ENCODE results near the gene CCDC92. TPM values are rescaled to one million over a fixed set of nuclear protein-coding genes. Genes with fewer than 3 reads are reported as not detected.

The CCDC92 gene
- total RNA-seq, 1 donor from 2014 or later, result 55.1 TPM

GRCh38 chr12:123960029-123960735 is 12.4 kb downstream of the CCDC92 start:
- Mint-ChIP-seq H3K4me3 (ENCODE audit: unreplicated experiment) (no peak overlapping the region), H3K27me3 (ENCODE audit: unreplicated experiment) (no peaks in the 10 kb centered on the region), H3K27ac (ENCODE audit: unreplicated experiment) (no peak overlapping the region), H3K4me1 (ENCODE audit: unreplicated experiment) (peaks cover 20% of the 10 kb centered on the region), H3K9me3 (ENCODE audit: unreplicated experiment) (no peaks in the 10 kb centered on the region), H3K36me3 (ENCODE audit: unreplicated experiment) (peaks cover 7% of the 10 kb centered on the region)
- DNase-seq (ENCODE audit: extremely low spot score, unreplicated experiment), result no peak
- no peak for TF ChIP-seq CTCF (IDR thresholded peaks at IDR 0.05)

DNA sequence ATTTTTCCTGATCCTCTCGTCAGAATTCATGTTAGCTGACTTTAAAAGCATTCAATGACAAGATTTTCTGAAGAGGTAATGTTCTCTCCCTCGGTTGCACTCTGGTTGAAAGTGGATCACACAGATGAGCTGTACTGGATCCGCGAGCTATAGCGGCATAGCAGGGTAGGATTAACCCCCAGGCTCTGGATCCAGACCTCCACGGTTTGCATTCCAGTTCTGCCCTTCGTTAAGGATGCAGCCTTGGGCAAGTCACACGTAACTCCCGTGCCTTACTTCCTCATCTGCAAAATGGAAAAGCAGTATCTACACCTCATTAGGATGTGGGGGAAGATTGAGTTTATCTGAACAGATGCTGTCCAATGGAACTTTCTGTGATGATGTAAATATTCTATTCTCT is 13.8 kb downstream of the CCDC92 start:
- no peak overlapping the region for H3K4me3 Mint-ChIP-seq (ENCODE audit: unreplicated experiment)
- H3K27ac Mint-ChIP-seq (ENCODE audit: unreplicated experiment), result no peak overlapping the region
- no peak for TF ChIP-seq CTCF (IDR thresholded peaks at IDR 0.05)

GRCh38 chr12:123958462-123958861 is 14.2 kb downstream of the CCDC92 start:
- no peaks in the 10 kb centered on the region for H3K9me3 Mint-ChIP-seq (ENCODE audit: unreplicated experiment)
- no peak for TF ChIP-seq CTCF (IDR thresholded peaks at IDR 0.05)
- no peaks in the 10 kb centered on the region for H3K27me3 Mint-ChIP-seq (ENCODE audit: unreplicated experiment)
- no peak overlapping the region for H3K4me3 Mint-ChIP-seq (ENCODE audit: unreplicated experiment)
- peaks cover 20% of the 10 kb centered on the region for H3K4me1 Mint-ChIP-seq (ENCODE audit: unreplicated experiment)
- peaks cover 7% of the 10 kb centered on the region for H3K36me3 Mint-ChIP-seq (ENCODE audit: unreplicated experiment)
- DNase-seq (ENCODE audit: extremely low spot score, unreplicated experiment), result no peak
- H3K27ac Mint-ChIP-seq (ENCODE audit: unreplicated experiment), result no peak overlapping the region

More for the DNA sequence above, 13.8 kb downstream of the CCDC92 start:
- peaks cover 20% of the 10 kb centered on the region for H3K4me1 Mint-ChIP-seq (ENCODE audit: unreplicated experiment)
- no peaks in the 10 kb centered on the region for H3K27me3 Mint-ChIP-seq (ENCODE audit: unreplicated experiment)
- DNase-seq (ENCODE audit: extremely low spot score, unreplicated experiment), result no peak
- no peaks in the 10 kb centered on the region for H3K9me3 Mint-ChIP-seq (ENCODE audit: unreplicated experiment)
- peaks cover 7% of the 10 kb centered on the region for H3K36me3 Mint-ChIP-seq (ENCODE audit: unreplicated experiment)

DNA sequence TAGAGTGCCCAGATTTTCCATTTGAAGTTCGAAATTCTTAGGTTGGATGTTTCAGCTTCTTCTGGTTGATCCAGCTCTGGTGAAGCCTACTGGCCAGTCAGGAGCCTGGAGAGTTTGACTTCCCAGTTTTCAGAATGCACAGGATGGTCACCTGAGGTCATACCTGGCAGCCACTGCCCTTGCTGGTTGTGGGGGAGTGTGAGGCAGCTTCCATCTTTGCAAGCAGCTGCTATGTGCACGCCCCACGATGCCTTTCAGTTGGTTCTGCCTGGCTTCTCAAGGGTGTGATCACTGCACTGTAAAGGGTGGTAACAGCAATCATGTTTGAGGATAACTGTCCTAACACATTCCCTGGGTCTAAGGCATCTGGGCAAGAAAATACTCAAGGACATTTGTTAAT is 15.4 kb downstream of the CCDC92 start:
- H3K4me1 Mint-ChIP-seq (ENCODE audit: unreplicated experiment), result peaks cover 17% of the 10 kb centered on the region
- peaks cover 7% of the 10 kb centered on the region for H3K36me3 Mint-ChIP-seq (ENCODE audit: unreplicated experiment)
- H3K9me3 Mint-ChIP-seq (ENCODE audit: unreplicated experiment), result no peaks in the 10 kb centered on the region
- H3K4me3 Mint-ChIP-seq (ENCODE audit: unreplicated experiment), result no peak overlapping the region
- no peak for TF ChIP-seq CTCF (IDR thresholded peaks at IDR 0.05)
- no peak for DNase-seq (ENCODE audit: extremely low spot score, unreplicated experiment)
- no peaks in the 10 kb centered on the region for H3K27me3 Mint-ChIP-seq (ENCODE audit: unreplicated experiment)
- no peak overlapping the region for H3K27ac Mint-ChIP-seq (ENCODE audit: unreplicated experiment)

DNA sequence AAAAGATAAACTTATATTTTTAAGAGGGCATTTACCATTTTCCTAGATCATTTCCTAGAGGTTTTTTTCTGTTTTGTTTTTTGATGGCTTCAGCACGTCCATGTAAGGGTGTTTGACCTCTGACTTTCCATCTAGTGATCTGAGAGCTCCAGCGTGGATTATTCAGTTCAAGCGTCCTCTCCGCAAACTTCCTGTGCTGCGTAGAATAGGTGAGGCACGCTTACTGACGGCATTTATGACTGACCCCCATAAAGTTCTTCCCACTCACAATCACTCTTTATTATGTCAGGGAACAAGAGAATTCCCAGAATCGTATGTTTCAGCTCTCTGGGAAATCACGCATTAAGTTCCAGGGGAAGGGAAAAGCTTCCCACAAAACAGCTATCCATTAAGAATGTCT is 16.4 kb downstream of the CCDC92 start:
- Mint-ChIP-seq H3K27ac (ENCODE audit: unreplicated experiment) (no peak overlapping the region), H3K4me1 (ENCODE audit: unreplicated experiment) (peaks cover 24% of the 10 kb centered on the region)

More for the DNA sequence above, 16.4 kb downstream of the CCDC92 start:
- no peaks in the 10 kb centered on the region for H3K27me3 Mint-ChIP-seq (ENCODE audit: unreplicated experiment)
- no peaks in the 10 kb centered on the region for H3K9me3 Mint-ChIP-seq (ENCODE audit: unreplicated experiment)
- peaks cover 7% of the 10 kb centered on the region for H3K36me3 Mint-ChIP-seq (ENCODE audit: unreplicated experiment)
- TF ChIP-seq CTCF (IDR thresholded peaks at IDR 0.05), result no peak
- no peak overlapping the region for H3K4me3 Mint-ChIP-seq (ENCODE audit: unreplicated experiment)
- DNase-seq (ENCODE audit: extremely low spot score, unreplicated experiment), result no peak
